Measurements from ENCODE around the gene IFRD1. TPM values are rescaled to one million over a fixed set of nuclear protein-coding genes. Genes with fewer than 3 reads are reported as not detected.
A peak's percentile ranks its signal among the peaks of the same experiment; 100 is the strongest.

Gene IFRD1
- total RNA-seq, 1 experiment from 2014 or later, result 79.6 TPM

- Histone ChIP-seq H3K36me3 (ENCODE audit: low read depth) (no peaks in the 10 kb centered on the region), H2AFZ (no peak overlapping the region), H4K20me1 (ENCODE audit: insufficient read depth) (no peaks in the 10 kb centered on the region), H3K27ac (no peak overlapping the region), H3K9me2 (ENCODE audit: insufficient read depth) (no peaks in the 10 kb centered on the region), H3K4me3 (no peak overlapping the region), H3K4me1 (replicated peaks; ENCODE audit: insufficient read depth) (peaks cover 33% of the 10 kb centered on the region), H3K79me2 (ENCODE audit: low read depth) (no peaks in the 10 kb centered on the region), H3K9me3 (ENCODE audit: insufficient read depth, low read depth) (0 out of 2 replicates have a peak, but pooled peaks cover 6% of the 10 kb centered on the region), H3F3A (ENCODE audit: insufficient read depth, low read depth) (peaks cover 26% of the 10 kb centered on the region), H3K27me3 (ENCODE audit: insufficient read depth, low read depth) (no peaks in the 10 kb centered on the region), H3K4me2 (no peak overlapping the region)
- no peak for TF ChIP-seq EZH2 (IDR thresholded peaks at IDR 0.05; ENCODE audit: low read depth)
- TF ChIP-seq, protein P1, sequence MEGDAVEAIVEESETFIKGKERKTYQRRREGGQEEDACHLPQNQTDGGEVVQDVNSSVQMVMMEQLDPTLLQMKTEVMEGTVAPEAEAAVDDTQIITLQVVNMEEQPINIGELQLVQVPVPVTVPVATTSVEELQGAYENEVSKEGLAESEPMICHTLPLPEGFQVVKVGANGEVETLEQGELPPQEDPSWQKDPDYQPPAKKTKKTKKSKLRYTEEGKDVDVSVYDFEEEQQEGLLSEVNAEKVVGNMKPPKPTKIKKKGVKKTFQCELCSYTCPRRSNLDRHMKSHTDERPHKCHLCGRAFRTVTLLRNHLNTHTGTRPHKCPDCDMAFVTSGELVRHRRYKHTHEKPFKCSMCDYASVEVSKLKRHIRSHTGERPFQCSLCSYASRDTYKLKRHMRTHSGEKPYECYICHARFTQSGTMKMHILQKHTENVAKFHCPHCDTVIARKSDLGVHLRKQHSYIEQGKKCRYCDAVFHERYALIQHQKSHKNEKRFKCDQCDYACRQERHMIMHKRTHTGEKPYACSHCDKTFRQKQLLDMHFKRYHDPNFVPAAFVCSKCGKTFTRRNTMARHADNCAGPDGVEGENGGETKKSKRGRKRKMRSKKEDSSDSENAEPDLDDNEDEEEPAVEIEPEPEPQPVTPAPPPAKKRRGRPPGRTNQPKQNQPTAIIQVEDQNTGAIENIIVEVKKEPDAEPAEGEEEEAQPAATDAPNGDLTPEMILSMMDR (conservative IDR thresholded peaks at IDR 0.05), result no peak
- ChIA-PET POLR2A (ENCODE audit: unreplicated experiment) (no interaction called here), CTCF (interaction anchor here (0.5 kb wide), 1 partner anchor 418 kb away, joined by 7 read pairs; no protein-coding TSS in a partner anchor)
- DNase-seq, result no peak
- no TSS peak for BruUV-seq (replicated peaks)
- intact Hi-C loops (cut with micrococcal nuclease; ENCODE audit: unreplicated experiment), result no loop called here
Observed at GRCh38 chr7:112420236-112420861, 29.9 kb upstream of the IFRD1 start.

DNA sequence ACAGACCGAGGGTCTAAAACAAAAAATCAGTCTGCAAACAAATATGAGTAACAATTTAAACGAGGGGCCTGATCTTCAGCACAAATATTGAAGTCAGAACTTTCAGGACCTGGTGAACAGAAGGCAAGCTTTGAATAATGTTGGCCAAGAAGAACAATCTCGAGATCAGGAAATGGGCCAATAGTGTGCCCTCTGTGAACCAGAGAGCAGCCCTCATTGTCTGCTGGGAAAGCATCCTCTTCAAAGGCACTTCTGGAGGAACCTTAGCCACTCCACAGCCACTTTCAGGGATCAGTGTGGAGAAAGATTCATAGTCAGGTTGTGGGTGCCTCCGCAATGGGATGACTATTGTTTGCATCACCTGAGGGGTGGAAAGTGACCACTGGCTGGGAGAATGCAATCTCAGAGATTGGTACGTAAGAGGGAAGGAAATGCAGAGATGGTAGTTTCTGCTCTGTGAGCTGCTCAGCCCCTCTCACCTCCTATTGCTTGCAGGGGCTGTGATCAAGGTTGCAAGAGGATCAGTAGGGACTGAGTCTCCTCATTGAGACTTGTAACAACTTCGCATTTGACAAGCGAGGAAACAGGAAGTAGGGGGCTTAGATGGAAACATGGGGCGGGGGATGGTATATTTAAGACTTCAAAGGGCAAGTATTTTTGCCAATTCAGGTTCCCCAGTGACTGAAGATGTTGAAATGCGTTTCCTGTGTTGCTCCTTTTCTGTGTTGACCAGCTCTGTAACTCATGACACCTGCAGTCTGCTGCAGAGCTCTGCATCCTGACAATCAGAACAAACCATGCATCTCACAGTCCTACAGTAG is 28.4 kb upstream of the IFRD1 start:
- no peaks in the 10 kb centered on the region for H3K79me2 ChIP-seq (ENCODE audit: low read depth)
- TF ChIP-seq, protein P1 (conservative IDR thresholded peaks at IDR 0.05), result no peak
- no peak for TF ChIP-seq EZH2 (IDR thresholded peaks at IDR 0.05; ENCODE audit: low read depth)
- H3K4me3 ChIP-seq, result 0 out of 2 replicates have a peak overlapping the region, but pooled peaks have one; percentile 6
- intact Hi-C loops (cut with micrococcal nuclease; ENCODE audit: unreplicated experiment), result no loop called here
- H3K4me1 ChIP-seq (replicated peaks; ENCODE audit: insufficient read depth), result peaks cover 33% of the 10 kb centered on the region
- H3K27me3 ChIP-seq (ENCODE audit: insufficient read depth, low read depth), result no peaks in the 10 kb centered on the region
- H3K4me2 ChIP-seq, result peak overlapping the region; percentile 64
- H4K20me1 ChIP-seq (ENCODE audit: insufficient read depth), result no peaks in the 10 kb centered on the region
- peaks cover 26% of the 10 kb centered on the region for H3F3A ChIP-seq (ENCODE audit: insufficient read depth, low read depth)
- H3K36me3 ChIP-seq (ENCODE audit: low read depth), result no peaks in the 10 kb centered on the region
- no peak overlapping the region for H2AFZ ChIP-seq
- peak overlapping the region; percentile 75 for H3K27ac ChIP-seq
- no TSS peak for BruUV-seq (replicated peaks)
- H3K9me3 ChIP-seq (ENCODE audit: insufficient read depth, low read depth), result 0 out of 2 replicates have a peak, but pooled peaks cover 6% of the 10 kb centered on the region
- no peak for DNase-seq
- POLR2A ChIA-PET (ENCODE audit: unreplicated experiment), result interaction anchor here (0.6 to 0.8 kb wide), 4 partner anchors 27 to 215 kb away, joined by 3 to 7 read pairs (median 3); partner anchors contain the start of gene IFRD1
- H3K9me2 ChIP-seq (ENCODE audit: insufficient read depth), result no peaks in the 10 kb centered on the region
- CTCF ChIA-PET, result no interaction called here

GRCh38 chr7:112422842-112423496 is 27.3 kb upstream of the IFRD1 start:
- H3K27me3 ChIP-seq (ENCODE audit: insufficient read depth, low read depth), result no peaks in the 10 kb centered on the region
- peak; percentile 97 to 100 for DNase-seq
- BruUV-seq (replicated peaks), result no TSS peak
- no peaks in the 10 kb centered on the region for H3K9me2 ChIP-seq (ENCODE audit: insufficient read depth)
- no peaks in the 10 kb centered on the region for H3K36me3 ChIP-seq (ENCODE audit: low read depth)
- peak overlapping the region; percentile 75 for H3K27ac ChIP-seq
- CTCF ChIA-PET, result no interaction called here
- H3K4me1 ChIP-seq (replicated peaks; ENCODE audit: insufficient read depth), result peaks cover 33% of the 10 kb centered on the region
- H3K4me2 ChIP-seq, result peak overlapping the region; percentile 64
- peaks cover 26% of the 10 kb centered on the region for H3F3A ChIP-seq (ENCODE audit: insufficient read depth, low read depth)
- POLR2A ChIA-PET (ENCODE audit: unreplicated experiment), result interaction anchor here (0.6 kb wide), 2 partner anchors 26 to 27 kb away, joined by 3 to 4 read pairs; partner anchors contain the start of gene IFRD1
- H3K9me3 ChIP-seq (ENCODE audit: insufficient read depth, low read depth), result 0 out of 2 replicates have a peak, but pooled peaks cover 6% of the 10 kb centered on the region
- intact Hi-C loops (cut with micrococcal nuclease; ENCODE audit: unreplicated experiment), result loop anchor here (1.0 kb wide), 2 partner anchors 27 to 59 kb away; partner anchors contain the start of gene IFRD1
- no peak overlapping the region for H2AFZ ChIP-seq
- TF ChIP-seq, protein P1 (conservative IDR thresholded peaks at IDR 0.05), result no peak
- no peak for TF ChIP-seq EZH2 (IDR thresholded peaks at IDR 0.05; ENCODE audit: low read depth)
- H4K20me1 ChIP-seq (ENCODE audit: insufficient read depth), result no peaks in the 10 kb centered on the region
- H3K79me2 ChIP-seq (ENCODE audit: low read depth), result no peaks in the 10 kb centered on the region
- peak overlapping the region; percentile 11; the same call in 1 of the 2 replicates for H3K4me3 ChIP-seq

Measured in PC-9 (cell line).